Mammary epithelial cell (primary cell): ENCODE data around the gene HPN.
"Not testable (repeated sequence)": the region's sequence is repeated elsewhere in the genome, so short reads cannot be mapped to it uniquely, and the experiment has no call there.

ENCODE experiments used
- EZH2 ChIP-seq: IDR thresholded peaks from 2 replicates; pipeline ENCODE4 v1.6.1; 2012; ENCODE audit warnings: low read length, inconsistent platforms, borderline replicate concordance
- TF ChIP-seq, protein P1 (sequence below), 2 donors: IDR thresholded peaks in 1 of 2; conservative IDR thresholded peaks in 1 of 2; 2 replicates each; pipeline ENCODE4 v1.5.1; 2011 to 2012; ENCODE audit warnings: inconsistent platforms in 2 of 2, low read length in 2 of 2, mild to moderate bottlenecking in 2 of 2, control low read depth in 1 of 2, low read depth in 1 of 2; ENCODE audit not compliant: insufficient read depth in 1 of 2; ENCODE audit errors: extremely low read depth in 1 of 2

DNA sequence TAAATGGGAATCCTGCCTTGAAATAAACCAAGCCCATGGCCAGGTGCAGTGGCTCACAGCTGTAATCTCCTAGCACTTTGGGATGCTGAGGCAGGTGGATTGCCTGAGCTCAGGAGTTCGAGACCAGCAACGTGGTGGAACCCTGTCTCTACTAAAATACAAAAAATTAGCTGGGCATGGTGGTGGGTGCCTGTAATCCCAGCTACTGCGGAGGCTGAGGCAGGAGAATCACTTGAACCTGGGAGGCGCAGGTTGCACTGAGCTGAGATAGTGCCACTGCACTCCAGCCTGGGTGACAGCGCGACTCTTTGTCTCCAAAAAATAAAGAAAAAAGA lies 35.5 kb upstream of the HPN start:
- not testable (repeated sequence) for TF ChIP-seq EZH2
- TF ChIP-seq, protein P1, sequence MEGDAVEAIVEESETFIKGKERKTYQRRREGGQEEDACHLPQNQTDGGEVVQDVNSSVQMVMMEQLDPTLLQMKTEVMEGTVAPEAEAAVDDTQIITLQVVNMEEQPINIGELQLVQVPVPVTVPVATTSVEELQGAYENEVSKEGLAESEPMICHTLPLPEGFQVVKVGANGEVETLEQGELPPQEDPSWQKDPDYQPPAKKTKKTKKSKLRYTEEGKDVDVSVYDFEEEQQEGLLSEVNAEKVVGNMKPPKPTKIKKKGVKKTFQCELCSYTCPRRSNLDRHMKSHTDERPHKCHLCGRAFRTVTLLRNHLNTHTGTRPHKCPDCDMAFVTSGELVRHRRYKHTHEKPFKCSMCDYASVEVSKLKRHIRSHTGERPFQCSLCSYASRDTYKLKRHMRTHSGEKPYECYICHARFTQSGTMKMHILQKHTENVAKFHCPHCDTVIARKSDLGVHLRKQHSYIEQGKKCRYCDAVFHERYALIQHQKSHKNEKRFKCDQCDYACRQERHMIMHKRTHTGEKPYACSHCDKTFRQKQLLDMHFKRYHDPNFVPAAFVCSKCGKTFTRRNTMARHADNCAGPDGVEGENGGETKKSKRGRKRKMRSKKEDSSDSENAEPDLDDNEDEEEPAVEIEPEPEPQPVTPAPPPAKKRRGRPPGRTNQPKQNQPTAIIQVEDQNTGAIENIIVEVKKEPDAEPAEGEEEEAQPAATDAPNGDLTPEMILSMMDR (conservative IDR thresholded peaks at IDR 0.05 in 1 of 2, IDR thresholded peaks at IDR 0.05 in 1 of 2; ENCODE audit: extremely low read depth in 1 of 2, insufficient read depth in 1 of 2, low read depth in 1 of 2, low read length in 2 of 2) = not testable (repeated sequence)
